GM21360 (cell line): Measurements from ENCODE around the gene PPL.
"Not testable (repeated sequence)": the region's sequence is repeated elsewhere in the genome, so short reads cannot be mapped to it uniquely, and the experiment has no call there.

Experiments
- ATAC-seq: cut with Tn5 transposase; IDR thresholded peaks from one replicate; pipeline ENCODE4 v1.9.1; 2021; ENCODE audit warnings: mild to moderate bottlenecking, moderate library complexity; ENCODE audit not compliant: unreplicated experiment

PPL gene

DNA sequence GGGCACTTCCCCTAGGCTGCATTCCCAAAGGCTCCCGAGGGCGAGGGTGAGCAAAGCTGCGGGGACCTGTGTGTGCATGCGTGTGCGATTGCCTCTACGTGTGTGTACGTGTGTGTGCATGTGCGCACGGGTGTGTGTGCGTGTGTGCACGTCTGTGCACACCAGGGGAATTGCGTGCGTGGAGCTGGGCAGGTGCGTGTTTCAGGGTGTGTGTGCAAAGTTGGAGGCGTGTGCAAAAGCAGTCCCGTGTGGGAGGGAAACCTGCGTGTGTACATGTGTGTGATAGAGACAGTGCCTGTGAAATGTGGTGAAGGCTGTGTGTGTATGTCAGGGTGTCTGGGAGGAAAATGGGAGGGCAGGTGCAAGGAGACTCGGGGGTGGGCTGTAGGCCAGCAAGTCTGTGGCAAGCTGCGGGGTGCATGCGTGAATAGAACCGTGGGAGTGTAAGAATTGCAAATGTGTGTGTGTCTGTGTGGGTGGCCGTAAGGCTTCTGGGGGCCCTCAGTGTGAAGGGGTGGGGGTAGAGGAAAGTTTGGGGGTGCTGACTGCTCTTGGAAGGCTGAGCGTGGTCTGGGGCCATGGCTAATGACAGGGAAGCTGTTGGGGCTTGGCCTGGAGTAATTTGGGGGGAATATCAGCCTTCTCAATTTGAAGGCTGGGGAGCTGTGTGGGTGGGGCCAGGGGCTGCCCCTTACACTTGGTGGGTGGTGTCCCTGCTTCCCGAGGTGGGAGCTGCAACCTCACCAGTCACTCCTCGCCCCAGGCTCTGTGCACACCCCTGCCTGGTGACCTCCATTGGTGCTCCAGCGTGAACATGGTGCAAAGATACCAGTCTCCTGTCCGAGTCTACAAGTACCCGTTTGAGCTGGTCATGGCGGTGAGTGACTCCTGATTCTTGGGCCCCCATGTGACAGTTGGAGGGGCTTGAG, 21.8 kb upstream of the PPL start:
- no peak for ATAC-seq

DNA sequence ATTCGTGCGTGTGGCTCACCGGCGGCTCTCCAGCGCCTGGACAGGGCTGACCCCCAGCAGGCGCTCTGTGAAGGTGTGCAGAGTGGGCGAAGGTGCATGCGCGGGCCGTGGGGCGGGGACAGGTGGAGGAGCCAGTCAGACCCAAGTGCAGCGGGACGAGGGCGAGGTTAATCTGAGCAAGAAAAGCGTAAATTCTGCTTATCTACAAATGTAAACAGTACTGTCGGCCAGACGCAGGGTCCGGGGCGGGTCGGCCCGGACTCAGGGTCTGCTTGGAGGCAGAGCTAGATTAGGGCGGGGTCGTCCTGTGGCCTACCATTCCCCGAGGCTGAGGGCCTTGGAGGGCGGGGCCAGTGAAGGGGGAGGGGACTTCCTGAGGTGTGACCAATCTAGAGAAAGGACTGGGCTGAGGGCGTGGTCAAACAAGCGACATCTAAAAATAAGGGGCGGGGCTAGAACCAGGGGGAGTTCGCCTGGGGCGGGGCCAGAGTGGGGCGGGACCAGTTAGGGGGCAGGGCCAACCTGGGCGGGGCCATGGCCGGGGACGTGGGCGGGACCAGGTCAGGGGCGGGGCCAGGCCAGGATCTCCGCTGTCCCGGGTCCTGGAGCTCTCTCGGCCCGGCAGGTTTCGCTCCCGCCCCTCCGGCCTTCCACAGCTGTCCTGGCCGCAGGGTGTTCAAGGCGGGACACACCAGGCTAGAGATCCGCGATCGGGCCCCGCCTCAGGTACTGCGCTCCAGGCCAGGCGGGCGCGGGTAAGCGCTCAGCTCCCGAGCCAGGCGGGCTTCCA, 21.0 kb upstream of the PPL start, which contains the start of gene SEC14L5:
TSS of gene SEC14L5 (plus strand) at position 611 of the 790 bp plus-strand sequence. CDS start 994 bp downstream, outside the sequence.
- peak; percentile 65 for ATAC-seq

DNA sequence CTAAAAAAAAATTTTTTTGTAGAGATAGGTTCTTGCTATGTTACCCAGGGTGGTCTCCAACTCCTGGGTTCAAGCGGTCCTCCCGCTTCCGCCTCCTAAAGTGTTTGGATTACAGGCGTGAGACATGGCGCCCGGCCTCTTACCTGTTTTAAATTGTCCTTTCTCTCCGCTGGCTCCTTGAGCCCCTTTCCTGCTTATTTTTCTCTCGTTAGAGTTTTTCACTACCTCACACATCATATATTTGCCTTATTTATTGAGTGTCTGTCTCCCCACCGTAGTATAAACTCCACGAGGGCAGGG, 20.4 kb upstream of the PPL start:
- no peak for ATAC-seq

DNA sequence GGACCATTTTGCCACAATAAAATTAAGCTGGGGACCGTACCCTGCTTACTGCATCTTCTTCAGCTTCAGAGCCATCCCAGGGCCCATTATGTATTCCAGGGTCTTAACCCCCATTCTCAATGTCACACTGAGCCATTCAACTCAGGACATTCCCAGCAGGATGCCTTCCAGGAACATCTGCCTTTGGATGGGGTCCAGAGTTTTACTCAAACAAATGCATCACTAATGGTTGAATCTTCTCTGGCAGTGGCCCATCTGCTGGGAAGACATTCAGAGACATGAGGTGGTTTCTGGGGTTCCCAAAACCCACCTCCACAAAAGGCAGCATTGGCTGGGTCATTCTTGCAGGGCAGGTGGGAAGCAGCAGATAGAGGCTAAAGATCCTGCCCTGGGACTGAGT, 17.8 kb upstream of the PPL start:
- ATAC-seq = no peak

DNA sequence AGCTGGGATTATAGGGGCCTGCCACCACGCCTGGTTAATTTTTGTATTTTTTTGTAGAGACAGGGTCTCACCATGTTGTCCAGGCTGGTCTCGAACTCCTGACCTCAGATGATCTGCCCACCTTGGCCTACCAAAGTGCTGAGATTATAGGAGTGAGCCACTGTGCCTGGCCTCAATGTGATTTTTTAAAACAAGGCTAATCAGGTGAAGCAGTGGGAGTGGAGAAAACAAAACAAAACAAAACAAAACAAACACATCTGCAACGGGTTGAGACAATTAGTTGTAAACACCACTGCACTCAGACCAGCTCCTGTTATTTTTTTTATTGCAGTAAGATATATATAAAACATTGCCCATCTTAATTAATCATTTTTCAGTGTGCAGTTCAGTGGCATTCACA, 14.6 kb upstream of the PPL start:
- not testable (repeated sequence) for ATAC-seq

DNA sequence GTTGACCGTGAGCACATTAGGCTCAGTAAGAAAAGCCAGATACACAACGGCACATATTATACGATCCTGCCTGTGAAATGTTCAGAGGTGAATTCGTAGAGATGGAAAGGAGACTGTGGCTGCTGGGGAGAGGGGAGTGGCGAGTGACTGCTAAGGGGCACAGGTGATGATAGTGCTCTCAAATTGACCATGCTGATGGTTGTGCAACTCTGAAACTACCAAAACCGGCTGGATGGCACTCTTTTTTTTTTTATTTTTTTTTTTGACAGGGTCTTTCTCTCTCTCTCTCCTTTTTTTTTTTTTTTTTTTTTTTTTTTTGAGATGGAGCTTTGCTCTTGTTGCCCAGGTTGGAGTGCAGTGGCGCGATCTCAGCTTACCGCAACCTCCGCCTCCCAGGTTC, 13.0 kb upstream of the PPL start:
- ATAC-seq = no peak

DNA sequence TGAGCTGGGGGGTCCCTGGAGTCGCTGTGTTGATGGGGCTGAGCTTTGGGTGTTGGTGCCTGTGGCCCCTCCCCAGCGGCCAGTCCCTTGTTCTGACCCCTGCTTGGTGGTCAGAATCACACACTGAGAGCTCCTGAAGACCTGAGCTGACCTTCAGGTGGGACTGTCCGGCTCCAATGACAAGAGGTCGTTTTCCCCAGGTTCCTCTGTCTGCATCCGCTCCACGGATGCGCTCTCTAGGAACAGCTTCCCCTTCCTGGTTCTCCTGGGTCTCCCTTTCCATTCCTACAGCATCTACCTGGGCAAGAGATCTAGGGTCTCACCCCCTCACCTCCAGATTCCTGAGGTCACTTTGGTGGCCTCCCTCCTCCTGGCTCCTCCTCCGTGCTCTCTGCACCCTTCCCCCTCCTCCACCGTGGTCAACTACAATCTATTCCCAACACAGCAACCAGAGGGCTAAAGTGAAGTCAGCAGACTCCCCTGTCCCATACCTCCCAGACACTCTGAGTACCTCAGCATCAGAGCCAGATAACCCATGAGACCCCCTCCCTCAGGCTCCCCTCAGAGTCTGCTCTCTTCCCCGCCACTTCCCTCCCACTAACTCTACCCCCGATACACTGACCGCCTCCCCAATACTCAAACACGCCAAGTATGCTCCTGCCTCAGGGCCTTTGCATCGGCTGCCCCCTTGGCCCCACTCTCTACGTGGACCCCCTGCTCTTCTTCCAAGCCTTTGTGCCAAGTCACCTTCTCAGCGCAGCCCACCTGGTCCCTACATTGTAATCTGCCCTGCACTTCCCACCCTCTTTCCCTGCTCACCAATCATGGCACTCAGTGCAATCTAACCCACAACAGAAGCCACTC, 12.2 kb upstream of the PPL start:
- ATAC-seq = no peak

DNA sequence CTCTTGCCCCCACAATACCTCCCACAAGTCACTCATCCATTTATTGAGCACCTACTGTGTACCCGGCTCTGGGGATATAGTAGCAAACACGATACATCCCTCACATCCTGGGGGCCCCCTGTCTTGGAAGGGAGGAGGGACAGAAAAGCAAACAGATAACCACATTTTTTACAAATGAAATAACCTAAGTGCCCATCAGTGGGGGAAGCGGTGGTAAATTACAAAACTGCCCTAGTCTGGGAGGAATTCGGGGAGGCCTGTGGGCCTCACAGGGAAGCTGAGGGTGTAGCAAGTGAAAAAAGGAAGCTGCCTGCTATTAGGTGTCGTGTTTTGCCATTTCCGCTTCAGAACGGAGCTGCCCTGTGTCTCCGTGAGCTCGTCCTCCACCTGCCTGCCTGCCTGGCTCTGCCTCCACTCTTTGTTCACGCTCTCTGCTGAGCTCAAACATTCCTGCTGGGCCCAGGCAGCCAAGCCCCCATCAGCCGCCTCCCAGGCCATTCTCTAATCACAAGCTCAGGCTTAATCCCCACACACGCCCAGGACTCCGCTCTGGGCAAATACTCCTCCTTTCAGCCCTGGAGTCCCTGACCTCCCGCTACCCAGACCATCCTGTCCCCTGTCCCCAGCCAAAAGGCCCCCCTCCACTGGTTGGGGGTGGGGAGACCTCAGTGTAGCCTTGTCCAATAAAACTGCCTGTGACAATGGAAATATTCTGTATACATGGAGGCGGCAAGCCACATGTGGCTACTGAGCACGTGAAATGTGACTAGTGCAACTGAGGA, 11.0 kb upstream of the PPL start:
- no peak for ATAC-seq

DNA sequence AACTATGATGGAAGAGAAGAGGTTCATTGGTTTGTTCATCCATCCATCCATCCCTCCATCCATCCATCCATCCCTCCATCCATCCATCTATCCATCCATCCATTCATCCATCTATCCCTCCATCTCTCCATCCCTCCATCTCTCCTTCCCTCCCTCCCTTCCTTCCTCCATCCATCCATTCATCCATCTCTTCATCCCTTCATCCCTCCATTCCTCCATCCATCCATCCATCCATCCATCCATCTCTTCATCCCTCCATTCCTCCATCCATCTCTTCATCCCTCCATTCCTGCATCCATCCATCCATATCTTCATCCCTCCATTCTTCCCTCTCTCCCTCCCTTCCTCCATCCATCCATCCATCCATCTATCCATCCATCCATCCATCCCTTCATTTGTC, 10.0 kb upstream of the PPL start:
- ATAC-seq = no peak

DNA sequence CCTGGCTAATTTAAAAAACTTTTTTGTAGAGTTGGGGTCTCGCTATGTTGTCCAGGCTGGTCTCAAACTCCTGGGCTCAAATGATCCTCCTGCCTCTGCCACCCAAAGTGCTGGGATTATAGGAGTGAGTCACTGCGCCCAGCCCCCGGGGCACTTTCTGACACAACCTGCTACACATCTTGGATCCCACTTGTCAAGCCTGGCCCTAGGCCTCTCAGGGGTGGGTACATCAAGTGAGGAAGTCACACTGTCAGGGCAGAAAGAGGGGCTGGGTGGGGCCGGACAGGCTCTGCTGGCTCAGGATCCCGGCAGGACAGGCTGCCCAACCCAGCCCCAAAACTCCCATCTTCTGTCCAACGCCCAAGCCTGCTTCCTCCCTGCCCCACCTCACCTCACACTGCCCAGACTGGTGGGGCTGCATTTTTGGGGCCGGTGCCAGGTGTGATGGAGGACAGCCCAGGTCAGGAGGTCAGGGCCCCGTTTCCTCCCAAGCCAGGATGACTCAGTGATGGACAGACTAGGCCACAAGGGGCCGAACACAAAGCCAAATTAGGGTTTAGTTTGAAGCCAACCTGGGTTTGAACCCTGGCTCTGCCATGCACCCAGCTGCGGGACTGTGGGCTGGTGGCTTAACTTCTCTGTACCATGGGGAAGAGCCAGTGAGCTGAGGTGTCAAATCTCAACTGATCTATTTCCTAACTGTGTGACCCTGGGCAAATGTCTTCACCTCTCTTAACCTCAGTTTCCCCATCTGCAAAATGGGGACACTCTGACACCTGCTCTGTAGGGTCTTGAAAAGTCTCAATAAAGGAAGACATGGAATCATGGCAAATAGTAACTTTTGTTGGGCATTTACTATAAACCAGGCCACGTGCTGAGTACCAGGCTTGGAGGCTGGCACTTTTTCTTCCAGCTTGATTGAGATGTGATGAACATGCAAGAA, 8.9 kb upstream of the PPL start:
- no peak for ATAC-seq

DNA sequence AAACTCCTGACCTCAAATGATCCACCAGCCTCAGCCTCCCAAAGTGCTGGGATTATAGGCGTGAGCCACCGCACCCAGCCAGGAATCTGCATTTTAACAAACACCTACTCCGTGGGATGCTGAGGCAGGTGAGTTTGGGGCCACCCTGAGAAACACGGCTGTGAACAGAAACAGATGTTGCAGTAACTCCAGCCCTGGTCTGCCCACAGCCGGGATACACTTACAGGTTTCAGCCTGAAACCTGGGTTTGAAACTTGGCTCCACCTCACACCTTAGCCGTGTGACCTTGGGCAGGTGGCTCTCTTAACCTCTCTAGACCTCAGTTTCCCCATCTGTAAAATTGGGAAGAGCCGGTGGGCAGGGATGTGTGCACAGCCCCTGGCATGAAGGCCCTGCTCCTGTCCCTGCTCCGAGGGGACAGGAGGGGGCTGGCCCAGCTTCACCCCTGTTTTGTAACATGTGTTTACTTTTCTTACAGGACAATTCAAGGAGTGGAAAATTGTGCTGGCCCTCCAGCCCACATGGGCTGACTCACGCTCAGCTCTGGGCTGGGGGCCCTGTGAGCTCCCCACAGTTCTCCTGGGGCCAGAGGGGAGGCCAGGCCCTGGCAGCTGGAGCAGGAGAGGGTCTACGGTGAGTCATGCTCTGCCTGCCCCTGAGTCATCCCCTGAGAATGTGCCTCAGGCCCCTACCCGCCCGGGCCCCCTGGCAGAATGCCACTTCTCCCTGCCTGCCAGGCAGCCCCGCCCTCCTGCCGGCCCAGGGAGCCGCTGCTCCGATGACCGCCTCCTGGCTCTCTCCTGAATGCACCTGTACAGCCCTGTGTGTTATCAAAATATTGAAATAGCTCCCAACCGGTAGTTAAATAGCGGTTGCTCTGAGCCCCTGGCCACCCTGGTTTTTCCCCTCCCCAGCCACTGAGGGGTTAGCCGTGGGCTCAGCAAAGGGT, 7.7 kb upstream of the PPL start:
- ATAC-seq = no peak

DNA sequence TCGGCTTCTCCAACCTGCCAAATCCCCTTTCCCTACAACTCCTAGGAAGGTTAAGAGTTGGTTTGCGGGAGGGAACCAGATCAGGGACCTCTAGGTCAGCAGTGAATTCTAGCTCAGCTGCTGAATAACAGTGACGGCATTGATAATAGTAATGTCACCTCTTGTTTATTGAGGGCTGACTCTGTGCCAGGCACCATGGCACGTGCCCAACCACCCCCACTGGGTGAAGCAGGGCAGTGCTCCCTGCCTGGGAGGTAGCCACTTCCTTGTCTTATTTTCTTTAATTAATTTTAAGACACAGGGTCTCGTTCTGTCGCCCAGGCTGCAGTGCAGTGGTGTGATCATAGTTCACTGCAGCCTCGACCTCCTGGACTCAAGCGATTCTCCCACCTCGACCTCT, 5.5 kb upstream of the PPL start:
- no peak for ATAC-seq

DNA sequence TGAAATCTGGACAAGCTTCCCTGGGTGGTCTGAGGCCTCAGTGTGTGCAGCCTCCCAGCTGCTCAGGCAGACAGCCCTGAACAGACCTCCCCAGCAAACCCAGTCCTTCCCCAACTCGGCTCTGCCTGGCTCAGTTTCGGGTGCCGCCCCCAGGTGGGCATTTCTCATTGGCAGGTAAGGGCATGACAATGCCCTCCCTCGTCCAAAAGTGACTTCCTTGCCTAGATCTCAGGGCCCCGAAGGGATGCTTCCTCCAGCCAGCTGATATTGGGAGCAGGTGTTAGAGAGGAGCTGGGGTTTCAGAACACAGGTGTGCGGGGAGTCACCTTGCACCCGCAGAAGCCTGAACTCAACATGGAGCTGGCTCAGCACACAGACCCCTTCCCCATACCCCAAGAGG, 3.8 kb upstream of the PPL start:
- no peak for ATAC-seq

DNA sequence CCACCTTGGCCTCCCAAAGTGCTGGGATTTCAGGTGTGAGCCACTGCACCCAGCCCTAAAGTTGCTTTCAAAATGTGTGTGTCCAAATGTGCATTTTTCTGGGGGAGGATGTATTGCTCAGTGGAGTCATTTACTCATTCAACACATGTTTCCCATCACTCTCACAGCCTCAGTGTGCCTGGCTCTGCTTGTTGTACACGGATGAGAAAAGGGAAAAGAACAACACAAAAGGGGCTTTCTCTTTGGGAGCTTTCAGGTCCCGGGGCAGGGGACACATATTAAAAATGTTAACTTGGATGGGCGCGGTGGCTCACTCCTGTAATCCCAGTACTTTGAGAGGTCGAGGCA, 1.7 kb upstream of the PPL start:
- ATAC-seq = no peak

DNA sequence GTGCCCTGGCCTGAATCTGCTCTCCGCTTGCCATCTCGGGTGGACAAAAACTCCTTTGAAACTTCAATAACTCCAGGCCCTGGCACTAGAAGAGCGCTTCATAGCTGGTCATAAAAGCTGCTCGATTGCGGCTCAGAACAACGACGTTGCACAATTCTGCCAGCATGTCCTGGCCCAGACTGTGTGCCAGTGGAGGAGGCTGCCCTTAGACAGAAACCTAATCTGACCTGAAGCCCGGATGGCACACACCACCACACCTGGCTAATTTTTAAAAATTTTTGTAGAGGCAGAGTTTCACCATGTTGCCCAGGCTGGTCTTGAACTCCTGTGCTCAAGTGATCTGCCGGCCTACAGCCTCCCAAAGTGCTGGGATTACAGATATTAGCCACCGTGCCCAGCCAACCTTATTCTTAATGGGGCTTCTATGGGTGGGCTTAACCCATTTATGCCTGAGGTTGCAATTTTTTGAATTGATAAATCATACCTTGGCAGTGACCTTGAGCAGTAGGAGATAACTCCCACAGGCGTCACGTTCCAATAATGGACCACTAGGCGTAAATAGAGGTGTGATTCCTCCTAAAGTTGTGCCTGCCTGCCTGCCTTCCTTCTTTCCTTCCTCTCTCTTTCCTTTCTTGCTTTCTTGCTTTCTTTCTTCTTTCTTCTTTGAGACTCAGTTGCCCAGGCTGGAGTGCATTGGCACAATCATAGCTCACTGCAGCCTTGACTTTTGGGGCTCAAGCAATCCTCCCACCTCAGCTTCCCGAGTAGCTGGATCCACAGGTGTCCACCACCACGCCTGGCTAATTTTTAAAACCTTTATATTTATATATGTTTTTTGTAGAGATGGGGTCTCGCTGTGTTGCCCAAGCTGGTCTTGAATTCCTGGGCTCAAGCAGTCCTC, 1.1 kb upstream of the PPL start:
- ATAC-seq = no peak

DNA sequence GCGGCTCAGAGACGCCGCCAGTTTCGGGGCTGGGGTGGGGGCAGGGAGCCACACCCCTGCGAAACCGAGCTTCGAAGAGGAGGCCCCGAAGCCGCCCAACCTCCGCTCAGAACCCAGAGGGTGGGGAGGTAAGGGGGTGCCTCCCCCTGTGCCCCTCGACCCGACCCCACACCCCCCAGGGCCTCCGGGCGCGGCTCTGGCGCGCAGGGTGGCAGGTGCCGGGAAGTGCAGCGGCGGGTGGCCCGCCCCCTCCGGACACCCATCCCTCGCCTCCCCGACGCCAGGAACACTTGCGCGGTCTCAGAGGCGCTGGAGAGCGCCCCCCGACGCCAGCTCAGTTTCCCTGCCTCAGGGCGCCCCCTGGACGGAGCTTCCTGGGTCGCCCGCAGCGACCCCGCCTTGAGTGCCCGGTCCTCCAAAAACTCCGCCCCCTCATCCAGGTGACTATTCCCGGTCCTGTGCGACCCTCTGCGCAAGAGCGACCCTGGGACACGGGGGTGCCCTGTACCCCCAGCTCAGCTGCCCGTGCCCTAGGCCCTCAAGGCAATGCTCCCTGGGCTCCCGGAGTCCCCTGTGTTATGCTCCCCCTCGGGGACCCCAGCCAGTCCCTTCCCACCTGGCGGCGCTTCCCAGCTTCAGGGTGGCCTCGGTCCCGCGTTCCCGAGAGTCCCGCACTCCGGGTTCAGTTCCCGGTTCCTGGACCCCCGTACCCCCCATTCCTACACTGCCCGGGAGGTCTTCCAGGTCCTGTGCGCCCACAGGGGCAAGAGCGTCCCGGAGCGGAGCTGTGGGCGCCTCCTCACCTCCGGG, 562 bp downstream of the PPL start:
- no peak for ATAC-seq
